GM21526 (cell line): ENCODE data around the gene MRTFB.

Experiments used
- ATAC-seq: cut with Tn5 transposase; IDR thresholded peaks from one replicate; pipeline ENCODE4 v1.9.1; 2021; ENCODE audit warnings: moderate library complexity; ENCODE audit not compliant: unreplicated experiment, low FRiP score

MRTFB gene

DNA sequence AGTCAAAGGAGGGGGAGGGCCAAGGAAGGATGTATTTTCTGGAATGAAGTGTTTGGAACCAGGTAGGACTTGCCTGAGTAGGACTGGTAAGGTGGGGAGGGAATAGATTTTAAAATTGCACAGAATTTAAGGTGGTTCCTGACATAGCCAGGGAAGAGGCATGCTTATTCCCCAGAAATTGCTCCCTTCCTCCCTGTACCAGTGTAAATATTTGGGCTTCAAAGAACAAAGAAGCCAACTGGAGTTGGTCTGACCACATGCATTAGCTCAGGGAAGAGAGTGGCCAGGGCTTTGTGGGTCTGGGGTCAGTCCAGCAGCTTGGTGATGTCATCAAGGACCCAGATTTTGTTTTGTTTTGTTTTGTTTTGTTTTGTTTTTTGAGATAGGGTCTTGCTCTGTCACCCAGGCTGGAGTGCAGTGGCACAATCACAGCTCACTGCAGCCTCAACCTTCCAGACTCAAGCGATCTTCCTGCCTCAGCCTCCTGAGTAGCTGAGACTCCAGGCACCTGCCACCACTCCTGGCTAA is 9.3 kb upstream of the MRTFB start:
- ATAC-seq = no peak

GRCh38 chr16:14062261-14062660 is 8.9 kb upstream of the MRTFB start:
- ATAC-seq = no peak

DNA sequence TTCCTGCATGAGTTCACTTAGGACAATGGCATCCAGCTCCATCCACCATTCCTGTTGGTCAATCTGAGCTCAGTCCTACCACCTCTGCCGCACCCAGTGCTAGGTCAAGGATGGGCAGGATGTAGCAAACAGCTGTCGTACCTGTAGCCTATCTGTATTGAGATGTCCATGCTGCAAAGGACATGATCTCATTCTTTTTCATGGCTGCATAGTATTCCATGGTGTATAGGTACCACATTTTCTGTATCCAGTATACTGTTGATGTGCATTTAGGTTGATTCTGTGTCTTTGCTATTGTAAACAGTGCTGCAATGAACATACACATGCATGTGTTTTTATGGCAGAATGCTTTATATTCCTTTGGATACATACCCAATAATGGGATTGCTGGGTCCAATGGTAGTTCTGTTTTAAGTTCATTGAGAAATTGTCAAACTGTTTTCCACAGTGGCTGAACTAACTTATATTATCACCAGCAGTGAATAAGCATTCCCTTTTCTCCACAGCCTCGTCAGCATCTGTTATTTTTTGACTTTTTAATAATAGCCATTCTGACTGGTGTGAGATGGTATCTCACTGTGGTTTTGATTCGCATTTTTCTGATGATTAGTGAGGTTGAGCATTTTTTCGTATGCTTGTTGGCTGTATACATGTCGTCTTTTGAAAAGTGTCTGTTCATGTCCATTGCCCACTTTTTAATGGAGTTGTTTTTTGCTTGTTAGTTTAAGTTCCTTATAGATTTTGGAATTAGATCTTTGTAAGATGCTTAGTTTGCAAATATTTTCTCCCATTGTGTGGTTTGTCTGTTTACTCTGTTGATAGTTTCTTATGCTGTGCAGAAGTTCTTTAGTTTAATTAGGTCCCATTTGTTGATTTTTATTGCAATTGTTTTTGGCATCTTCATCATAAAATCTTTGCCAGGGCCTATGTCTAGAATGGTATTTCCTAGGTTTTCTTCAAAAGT is 7.2 kb upstream of the MRTFB start:
- ATAC-seq = no peak

DNA sequence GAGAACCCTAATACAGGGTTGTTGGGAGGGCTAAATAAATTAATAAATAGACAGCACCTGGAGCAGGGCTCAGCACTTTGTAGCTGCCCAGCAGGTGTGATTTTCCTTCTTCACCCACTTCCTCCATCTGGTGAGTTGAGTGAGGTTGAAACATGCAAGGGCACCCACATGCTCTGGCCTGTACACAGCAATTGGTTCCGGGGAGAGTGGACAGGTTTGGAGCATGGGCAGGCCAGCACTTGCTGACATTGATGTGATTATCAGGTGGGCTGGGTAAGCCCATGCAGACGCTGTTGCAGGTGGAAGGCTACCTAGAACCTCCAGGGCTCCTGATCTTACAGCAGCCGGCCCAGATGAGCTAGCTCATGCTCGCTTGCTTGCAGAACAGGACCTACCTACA is 1.3 kb upstream of the MRTFB start:
- ATAC-seq = no peak

GRCh38 chr16:14070555-14070876 is 603 bp upstream of the MRTFB start:
- ATAC-seq = peak; percentile 17

GRCh38 chr16:14071576-14072271 is 605 bp downstream of the MRTFB start:
- ATAC-seq = no peak

GRCh38 chr16:14072360-14072759 is 1.2 kb downstream of the MRTFB start:
- ATAC-seq = no peak

DNA sequence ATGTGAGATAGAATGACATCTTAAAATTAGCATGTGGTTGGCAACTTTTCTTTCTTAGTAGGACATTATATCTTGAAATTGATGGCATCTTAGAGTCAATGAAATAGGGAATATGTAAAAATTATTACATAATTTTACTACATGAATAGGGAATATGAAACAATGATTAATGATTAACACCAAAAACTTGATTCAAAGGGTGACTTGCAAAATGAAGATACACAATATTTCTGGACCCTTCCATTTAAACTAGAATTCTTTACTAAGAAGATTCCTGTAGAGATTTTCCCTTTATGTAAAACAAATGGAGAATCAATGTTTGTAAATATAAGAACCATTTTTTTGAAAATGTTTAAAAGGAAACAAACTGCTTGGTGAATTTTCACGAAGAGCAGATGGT is 3.4 kb downstream of the MRTFB start:
- ATAC-seq = no peak

GRCh38 chr16:14077918-14078317 is 6.8 kb downstream of the MRTFB start:
- ATAC-seq = no peak

- no peak for ATAC-seq
Measured at GRCh38 chr16:14086477-14086876, 15.4 kb downstream of the MRTFB start.

- no peak for ATAC-seq
Measured at GRCh38 chr16:14087181-14087580, 16.1 kb downstream of the MRTFB start.

- no peak for ATAC-seq
Measured at GRCh38 chr16:14087590-14088154, 16.6 kb downstream of the MRTFB start.

- no peak for ATAC-seq
Measured at GRCh38 chr16:14088155-14088753, 17.1 kb downstream of the MRTFB start.

DNA sequence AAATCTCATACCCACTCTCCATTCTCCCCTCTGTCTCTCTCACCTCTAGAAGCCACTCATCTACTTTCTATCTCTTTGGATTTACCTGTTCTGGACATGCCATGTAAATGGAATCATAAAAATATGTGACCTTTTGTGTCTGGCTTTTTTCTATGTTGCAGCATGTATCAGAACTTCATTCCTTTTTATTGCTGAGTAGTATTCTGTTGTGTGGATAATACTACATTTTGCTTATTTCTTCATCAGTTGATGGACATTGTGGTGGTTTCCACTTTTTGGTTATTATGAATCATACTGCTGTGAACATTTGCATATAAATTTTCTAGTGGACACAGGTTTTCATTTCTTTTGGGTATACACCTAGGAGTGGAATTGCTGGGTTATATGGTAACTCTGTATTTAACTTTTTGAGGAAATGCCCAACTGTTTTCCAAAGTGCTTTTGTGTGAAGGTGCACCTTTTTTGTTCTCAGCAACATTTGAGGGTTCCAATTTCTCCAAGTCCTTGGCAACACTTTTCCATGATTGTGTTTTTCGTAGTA is 18.2 kb downstream of the MRTFB start:
- no peak for ATAC-seq

DNA sequence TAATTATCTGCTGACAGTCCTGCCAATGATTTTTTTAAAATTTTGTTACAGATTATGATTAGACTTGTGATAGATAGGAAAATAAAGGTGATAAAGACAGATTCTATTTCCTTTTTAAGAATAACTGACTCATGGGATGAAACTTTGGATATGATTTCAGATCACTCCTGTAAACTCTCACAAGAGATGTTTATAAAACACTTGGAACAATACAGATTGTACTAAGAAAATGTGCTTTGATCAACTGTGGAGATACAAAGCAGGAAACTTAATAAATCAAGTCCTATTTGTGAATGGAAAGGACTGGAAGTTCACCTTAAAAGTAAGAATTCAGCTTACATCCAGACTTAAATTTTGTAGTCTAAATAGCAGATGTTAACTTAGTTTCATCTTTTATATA is 21.4 kb downstream of the MRTFB start:
- ATAC-seq = no peak

GRCh38 chr16:14095883-14096551 is 24.9 kb downstream of the MRTFB start:
- no peak for ATAC-seq

DNA sequence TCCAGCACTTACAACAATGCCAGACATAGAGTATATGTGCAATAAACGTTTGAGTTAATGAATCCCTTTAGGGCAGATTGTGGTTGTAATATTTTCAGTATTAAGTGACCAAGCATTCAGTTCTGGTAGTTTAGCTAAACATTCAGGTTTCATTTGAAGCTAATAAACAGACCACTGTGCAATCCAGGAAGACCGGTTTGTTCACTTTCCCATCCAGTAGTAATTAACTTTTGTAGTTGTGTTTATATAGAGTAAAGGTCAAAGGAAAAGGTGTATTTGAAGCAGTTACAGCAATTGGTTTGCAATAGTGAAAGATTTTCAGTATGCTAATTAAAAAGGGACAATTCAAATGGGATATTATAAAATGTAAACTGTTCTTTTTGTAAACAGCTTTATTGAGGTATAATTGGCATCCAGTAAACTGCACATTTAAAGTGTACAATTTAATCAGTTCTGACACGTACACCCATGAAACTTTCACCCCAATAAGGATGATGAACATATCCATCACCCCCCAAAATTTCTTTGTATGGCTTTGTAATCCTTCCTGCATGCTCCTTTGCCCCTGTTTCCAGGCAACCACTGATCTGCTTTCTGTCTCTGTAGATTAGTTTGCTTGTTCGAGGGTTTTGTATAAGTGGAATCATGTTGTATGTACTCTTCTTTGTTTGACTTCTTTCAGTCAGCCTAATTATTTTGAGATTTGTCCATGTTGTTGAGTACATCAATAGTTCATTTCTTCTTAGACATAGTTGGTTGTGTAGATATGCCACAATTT is 26.3 kb downstream of the MRTFB start:
- ATAC-seq = no peak

GRCh38 chr16:14098081-14098480 is 27.0 kb downstream of the MRTFB start:
- no peak for ATAC-seq

DNA sequence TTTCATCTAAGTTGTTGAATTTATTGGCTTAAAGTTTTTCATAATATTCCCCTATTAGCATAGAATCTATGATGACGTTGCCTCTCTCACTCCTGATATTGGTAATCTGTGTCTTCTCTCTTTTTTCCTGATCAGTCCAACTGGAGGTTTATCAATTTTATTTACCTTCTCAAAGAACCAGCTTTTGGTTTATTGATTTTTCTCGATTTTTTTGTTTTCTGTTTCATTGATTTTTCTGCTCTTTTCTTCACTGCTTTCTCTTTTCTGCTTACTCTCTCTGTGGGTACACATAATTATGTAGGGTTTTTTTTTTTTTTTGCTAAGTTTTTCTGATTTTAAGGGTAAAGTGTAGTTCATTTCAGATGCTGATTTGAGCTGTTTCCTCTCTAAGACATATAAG is 29.7 kb downstream of the MRTFB start:
- ATAC-seq = no peak
